Endometrial microvascular endothelial cells (primary cell): ENCODE data around the gene KLHDC4. TPM values are rescaled to one million over a fixed set of nuclear protein-coding genes. Genes with fewer than 3 reads are reported as not detected.
"Not testable (repeated sequence)": the region's sequence is repeated elsewhere in the genome, so short reads cannot be mapped to it uniquely, and the experiment has no call there.

ENCODE experiments used
- in situ Hi-C: cut with HindIII; loops from 2 replicates; pipeline ENCODE4 v1.10.0; 2017; ENCODE audit warnings: low sequenced_read_pairs, low pct_unique_long_range_greater_than_20kb; ENCODE audit errors: inconsistent ontology term
- total RNA-seq: library from RNA; depleted of rRNA; stranded (reverse); fragments of >200 nt; gene quantifications from one replicate; pipeline ENCODE4 v1.2.3, GENCODE V29; 2015; ENCODE audit errors: inconsistent ontology term

Gene KLHDC4
- total RNA-seq, 1 donor from 2014 or later, result 36.1 TPM

- in situ Hi-C loops, result no loop called here
Measured at GRCh38 chr16:87691686-87692079, 74.1 kb downstream of the KLHDC4 start.

GRCh38 chr16:87690911-87691685, 74.7 kb downstream of the KLHDC4 start:
- in situ Hi-C loops, result no loop called here

GRCh38 chr16:87689956-87690465, 75.8 kb downstream of the KLHDC4 start:
- in situ Hi-C loops, result no loop called here

GRCh38 chr16:87688876-87689815, 76.6 kb downstream of the KLHDC4 start:
- in situ Hi-C loops, result no loop called here

- in situ Hi-C loops, result no loop called here
Measured at GRCh38 chr16:87687998-87688529, 77.7 kb downstream of the KLHDC4 start.

- in situ Hi-C loops, result no loop called here
Measured at GRCh38 chr16:87687126-87687910, 78.5 kb downstream of the KLHDC4 start.

GRCh38 chr16:87686697-87687096, 79.1 kb downstream of the KLHDC4 start:
- in situ Hi-C loops, result no loop called here

GRCh38 chr16:87685766-87686165, 80.0 kb downstream of the KLHDC4 start:
- in situ Hi-C loops, result no loop called here

GRCh38 chr16:87685405-87685755, 80.4 kb downstream of the KLHDC4 start:
- in situ Hi-C loops, result no loop called here

- in situ Hi-C loops, result no loop called here
Measured at GRCh38 chr16:87684711-87685404, 80.9 kb downstream of the KLHDC4 start.

- in situ Hi-C loops, result no loop called here
Measured at GRCh38 chr16:87684106-87684677, 81.6 kb downstream of the KLHDC4 start.

GRCh38 chr16:87682852-87683399, 82.9 kb downstream of the KLHDC4 start:
- in situ Hi-C loops, result no loop called here

- in situ Hi-C loops, result no loop called here
Measured at GRCh38 chr16:87681981-87682570, 83.7 kb downstream of the KLHDC4 start.

GRCh38 chr16:87681051-87681602, 84.7 kb downstream of the KLHDC4 start:
- in situ Hi-C loops, result not testable (repeated sequence)

- in situ Hi-C loops, result no loop called here
Measured at GRCh38 chr16:87680272-87680644, 85.5 kb downstream of the KLHDC4 start.

GRCh38 chr16:87679593-87680271, 86.1 kb downstream of the KLHDC4 start:
- in situ Hi-C loops, result no loop called here

GRCh38 chr16:87678618-87679017, 87.2 kb downstream of the KLHDC4 start:
- in situ Hi-C loops, result no loop called here
